Measurements from ENCODE around the gene SUPT3H.

DNA sequence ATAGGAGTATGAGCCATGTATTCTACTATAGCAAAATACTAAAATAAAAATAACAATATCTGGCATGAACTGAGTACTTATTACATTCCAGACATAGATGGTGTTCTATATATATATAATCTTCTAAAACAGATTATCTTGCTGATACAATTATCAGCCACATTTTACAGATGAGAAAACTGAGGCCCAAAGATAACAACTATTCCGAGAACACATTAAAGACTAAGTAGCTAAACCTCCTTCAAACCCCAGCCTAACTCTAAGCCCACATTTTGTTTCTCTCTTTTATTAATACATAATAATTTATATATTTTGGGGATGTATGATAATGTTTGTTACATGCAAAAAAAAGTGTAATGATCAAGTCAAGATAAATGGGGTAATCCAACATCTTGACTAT lies 148.3 kb downstream of the SUPT3H start:
- TF ChIP-seq, protein P1, sequence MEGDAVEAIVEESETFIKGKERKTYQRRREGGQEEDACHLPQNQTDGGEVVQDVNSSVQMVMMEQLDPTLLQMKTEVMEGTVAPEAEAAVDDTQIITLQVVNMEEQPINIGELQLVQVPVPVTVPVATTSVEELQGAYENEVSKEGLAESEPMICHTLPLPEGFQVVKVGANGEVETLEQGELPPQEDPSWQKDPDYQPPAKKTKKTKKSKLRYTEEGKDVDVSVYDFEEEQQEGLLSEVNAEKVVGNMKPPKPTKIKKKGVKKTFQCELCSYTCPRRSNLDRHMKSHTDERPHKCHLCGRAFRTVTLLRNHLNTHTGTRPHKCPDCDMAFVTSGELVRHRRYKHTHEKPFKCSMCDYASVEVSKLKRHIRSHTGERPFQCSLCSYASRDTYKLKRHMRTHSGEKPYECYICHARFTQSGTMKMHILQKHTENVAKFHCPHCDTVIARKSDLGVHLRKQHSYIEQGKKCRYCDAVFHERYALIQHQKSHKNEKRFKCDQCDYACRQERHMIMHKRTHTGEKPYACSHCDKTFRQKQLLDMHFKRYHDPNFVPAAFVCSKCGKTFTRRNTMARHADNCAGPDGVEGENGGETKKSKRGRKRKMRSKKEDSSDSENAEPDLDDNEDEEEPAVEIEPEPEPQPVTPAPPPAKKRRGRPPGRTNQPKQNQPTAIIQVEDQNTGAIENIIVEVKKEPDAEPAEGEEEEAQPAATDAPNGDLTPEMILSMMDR (IDR thresholded peaks at IDR 0.05): no peak
- no peak for TF ChIP-seq EZH2 (IDR thresholded peaks at IDR 0.05; ENCODE audit: borderline replicate concordance, insufficient read depth, low read depth, low read length, poor library complexity, severe bottlenecking)

Data from B cell (primary cell).